HG02571 (cell line): ENCODE results near the gene SYN1.

Source experiments
- ATAC-seq: cut with Tn5 transposase; IDR thresholded peaks from one replicate; pipeline ENCODE4 v1.9.1; 2021; ENCODE audit warnings: mild to moderate bottlenecking, moderate library complexity; ENCODE audit not compliant: unreplicated experiment

SYN1 gene

DNA sequence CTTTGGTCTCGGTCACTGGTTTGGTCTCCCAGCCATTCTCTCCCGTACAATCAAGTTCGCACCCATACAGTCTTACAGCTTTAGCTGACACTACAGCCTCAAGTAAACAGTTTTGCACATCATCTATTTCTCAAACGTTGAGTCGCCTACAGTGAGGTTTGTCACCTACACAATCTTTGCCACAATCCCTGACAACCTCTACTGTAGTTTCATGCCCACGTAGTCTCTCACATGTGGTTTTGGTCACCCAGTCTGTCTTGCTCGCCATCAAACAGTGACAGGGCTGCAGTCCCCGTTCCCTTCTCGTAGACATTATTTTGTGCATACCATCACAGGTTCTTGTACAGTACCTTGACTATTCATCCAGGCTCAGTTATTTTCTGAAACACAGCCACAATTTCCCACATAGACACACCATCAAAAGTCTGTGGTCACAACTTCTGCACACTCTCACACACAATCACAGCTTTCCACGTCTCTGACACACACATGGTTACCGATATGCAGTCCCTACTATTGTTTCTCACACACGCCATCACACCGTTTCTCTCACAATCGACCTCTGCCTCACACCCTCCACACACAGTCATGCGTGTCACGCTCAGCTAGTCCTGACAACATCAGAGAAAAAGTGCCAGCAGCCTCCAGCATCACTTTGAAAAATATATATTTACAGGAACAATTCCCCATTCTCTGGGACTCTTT is 15.4 kb upstream of the SYN1 start:
- no peak for ATAC-seq

GRCh38 chrX:47633689-47634590 is 14.3 kb upstream of the SYN1 start:
- ATAC-seq: no peak

DNA sequence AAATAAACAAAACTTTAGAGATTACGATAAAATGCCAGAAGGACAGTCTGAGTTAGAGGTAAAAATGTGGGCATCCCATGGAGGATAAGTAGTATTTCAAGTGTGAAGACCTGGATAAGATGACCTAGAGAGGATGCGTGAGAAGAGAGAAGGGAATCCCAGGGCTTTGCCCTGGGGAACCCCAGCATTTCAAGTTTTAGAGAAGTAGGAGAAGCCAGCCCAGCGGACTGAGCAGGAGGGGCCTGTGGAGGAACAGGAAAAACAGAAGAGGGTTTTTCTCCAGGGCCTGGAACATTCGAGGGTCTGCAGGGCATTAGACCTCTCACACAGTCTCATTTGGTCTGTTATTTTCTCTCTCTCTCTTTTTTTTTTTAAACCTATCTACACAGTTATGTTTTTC is 13.0 kb upstream of the SYN1 start:
- no peak for ATAC-seq

DNA sequence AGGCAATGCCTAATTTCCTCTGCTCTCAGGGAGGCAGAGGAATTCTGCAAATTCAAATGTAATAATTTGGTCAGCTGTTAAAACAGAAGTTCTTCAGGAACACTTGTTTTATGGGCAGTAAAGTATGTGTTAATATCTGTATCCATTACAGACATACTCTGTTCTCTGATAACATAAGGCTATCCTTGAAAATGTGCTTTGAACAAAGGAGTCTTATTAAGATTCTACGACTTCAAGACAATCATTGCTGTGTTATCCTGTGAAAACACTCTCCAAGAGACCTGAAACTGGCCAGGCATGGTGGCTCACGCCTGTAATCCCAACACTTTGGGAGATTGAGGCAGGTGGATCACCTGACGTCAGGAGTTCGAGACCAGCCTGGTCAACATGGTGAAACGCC is 12.0 kb upstream of the SYN1 start:
- ATAC-seq: no peak

DNA sequence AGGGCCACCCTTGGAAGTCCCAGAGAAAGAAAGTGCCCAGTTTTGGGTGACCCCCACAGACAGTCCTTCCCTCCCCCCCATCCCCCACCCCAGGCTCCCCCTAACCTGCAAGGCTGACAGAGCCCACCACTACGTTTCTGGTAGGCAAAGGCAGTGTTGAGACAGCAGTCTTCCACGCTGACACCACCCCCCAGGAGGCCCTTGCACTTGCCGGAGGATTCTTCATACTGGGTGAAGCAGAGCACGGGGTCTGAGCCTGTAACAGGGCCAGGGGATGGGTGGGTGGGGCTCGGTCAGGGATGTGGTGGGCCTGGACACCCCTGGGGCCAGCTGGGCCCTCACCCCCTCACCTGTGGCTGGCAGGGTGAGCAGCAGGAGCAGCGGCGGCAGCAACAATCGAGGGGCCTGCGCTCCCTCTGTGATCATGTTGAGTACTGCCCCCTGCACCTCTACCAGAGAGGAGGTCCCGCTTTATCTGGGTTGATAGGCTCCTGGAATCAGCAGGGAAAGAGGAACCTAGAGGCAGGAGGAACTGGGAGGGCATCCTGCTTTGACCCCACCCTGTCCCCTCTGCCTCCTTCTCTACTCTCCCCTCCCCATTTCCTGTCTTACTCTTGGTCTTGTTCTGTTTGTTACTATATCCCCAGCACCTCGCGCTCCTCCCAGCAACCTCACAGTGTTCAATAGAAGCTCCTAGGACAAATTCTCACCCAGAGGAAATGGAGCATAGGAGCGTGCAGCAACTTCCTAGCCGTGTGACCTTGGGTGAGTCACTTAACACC is 10.0 kb upstream of the SYN1 start, which contains the start of gene CFP:
TSS of gene CFP (minus strand) at position 512 of the 782 bp plus-strand sequence. CDS start at position 426, 86 bp downstream.
- ATAC-seq: no peak

DNA sequence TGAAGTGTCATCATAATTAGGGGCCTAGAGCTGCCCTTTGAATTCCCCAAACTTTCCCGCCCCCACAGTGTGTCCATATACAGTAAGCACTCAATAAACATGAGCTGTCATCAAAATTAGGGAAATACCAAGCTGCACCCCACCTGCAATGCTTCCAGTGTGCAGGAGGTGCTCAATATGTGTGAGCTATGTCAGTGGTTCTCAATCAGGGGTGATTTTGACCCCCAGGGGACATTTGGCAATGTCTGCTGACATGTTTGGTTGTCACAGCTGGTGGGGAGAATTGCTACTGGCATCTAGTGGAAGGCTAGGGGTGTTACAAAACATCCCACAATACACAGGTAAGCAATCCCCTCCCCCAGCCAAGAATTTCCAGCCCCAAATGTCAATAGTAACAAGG is 9.3 kb upstream of the SYN1 start:
- ATAC-seq: no peak

DNA sequence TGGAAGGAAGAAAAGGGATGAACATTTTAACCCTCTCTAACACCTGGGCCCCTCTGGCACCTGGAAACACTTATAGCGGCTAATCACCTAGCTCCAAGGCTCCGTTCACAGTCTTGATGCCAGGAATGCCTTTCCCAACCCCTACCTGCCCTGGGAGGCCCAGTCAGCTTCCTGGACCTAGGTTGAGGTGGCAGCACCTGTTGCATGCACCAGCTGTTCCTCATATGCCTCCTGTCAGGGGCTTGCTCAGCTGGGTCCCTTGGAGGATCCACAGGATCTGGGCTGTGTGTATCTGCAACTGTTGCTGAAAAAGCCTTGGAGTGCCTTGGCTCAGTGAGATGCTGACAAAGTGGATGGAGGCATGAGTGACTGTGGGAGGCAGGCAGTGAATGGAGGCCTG is 5.7 kb upstream of the SYN1 start:
- ATAC-seq: no peak

DNA sequence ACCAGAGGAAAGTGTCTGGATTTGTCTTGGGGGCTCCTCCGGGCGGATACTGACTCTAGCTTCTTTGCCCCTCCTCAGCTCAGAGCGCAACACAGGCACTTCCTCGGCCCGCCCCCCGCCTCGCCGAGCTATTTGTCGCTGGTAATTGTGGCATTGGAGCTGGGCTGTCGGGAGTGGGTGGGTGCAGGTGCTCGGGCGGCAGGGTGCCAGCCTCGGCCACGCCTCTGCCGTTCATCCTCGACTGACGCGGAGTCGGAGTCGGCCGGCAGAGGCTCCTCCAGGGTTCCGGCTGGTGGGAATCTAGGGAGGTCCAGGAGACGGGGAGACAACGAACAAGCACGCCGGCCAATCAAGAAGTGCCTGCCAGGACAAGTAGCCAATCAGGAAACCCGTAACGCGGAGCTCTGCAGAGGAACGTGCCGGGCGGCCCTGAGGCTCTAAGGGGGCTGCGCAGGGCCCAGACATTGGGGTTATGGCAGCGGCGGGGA is 3.9 kb upstream of the SYN1 start:
- no peak for ATAC-seq

GRCh38 chrX:47621851-47622250 is 2.2 kb upstream of the SYN1 start:
- no peak for ATAC-seq

- no peak for ATAC-seq
These were observed 637 bp upstream of the SYN1 start for GRCh38 chrX:47620303-47620685.

GRCh38 chrX:47618923-47619485 is 653 bp downstream of the SYN1 start:
- no peak for ATAC-seq

GRCh38 chrX:47614618-47615017 is 5.0 kb downstream of the SYN1 start:
- no peak for ATAC-seq

- no peak for ATAC-seq
These were observed 6.6 kb downstream of the SYN1 start for GRCh38 chrX:47613082-47613481.

DNA sequence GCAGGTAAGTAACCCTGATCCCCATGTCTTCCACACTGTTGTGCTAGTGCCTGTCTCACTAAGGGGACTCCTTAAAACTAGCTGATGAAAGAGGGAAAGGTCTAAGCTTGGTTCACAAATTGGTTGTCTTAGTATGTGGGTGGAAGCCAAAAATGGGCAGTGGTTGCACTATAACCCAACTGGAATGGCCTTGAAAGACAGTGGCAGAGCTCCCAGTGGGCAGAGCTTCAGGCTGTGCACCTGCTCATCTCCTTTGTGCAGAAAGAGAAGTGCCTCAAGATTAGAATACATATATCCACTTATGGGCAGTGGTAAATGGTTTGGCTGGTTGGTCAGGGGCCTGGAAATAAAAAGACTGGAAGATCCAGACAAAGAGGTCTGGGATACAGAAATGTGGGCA is 7.2 kb downstream of the SYN1 start:
- ATAC-seq: no peak

GRCh38 chrX:47611926-47612325 is 7.7 kb downstream of the SYN1 start:
- no peak for ATAC-seq

GRCh38 chrX:47611489-47611888 is 8.2 kb downstream of the SYN1 start:
- ATAC-seq: no peak

- ATAC-seq: no peak
These were observed 9.1 kb downstream of the SYN1 start for GRCh38 chrX:47610511-47610910.

DNA sequence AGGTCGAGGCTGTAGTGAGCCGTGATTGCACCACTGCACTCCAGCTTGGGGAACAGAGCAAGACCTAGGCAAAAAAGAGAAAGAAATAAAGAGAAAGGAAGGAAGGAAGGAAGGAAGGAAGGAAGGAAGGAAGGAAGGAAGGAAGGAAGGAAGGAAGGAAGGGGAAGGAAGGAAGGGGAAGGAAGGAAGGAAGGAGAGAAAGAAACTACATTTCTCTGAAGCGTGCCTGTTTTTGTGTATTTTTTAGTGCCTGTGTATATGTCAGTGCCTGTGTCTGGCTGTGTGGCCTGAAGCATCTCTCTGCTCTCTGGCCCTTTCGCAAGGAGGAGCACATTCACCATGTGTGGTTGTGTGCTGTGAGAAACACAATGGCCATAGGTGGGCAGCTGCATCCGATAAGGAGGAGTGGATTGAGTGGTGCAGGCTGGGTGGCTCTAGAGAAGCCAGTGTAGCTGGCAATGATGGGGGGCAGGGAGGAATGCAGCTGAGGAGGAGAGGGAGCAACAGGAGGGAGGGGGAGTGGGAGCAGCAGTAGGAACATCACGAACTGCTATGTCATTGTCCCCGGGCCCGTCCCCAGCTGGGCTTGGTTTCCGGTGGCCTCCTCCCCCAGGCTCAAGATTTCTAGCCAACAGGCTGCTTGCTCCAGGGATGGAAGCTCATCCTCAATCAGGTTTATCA is 11.4 kb downstream of the SYN1 start:
- no peak for ATAC-seq

GRCh38 chrX:47607091-47607490 is 12.6 kb downstream of the SYN1 start:
- ATAC-seq: no peak

GRCh38 chrX:47605024-47605423 is 14.6 kb downstream of the SYN1 start:
- ATAC-seq: no peak
